Smooth muscle cell of the pulmonary artery (primary cell): ENCODE measurements around the gene NXPE3. TPM values are rescaled to one million over a fixed set of nuclear protein-coding genes. Genes with fewer than 3 reads are reported as not detected.

Experiments used
- total RNA-seq: library from RNA; depleted of rRNA; stranded (reverse); fragments of >200 nt; gene quantifications from 2 replicates; pipeline ENCODE4 v1.2.3, GENCODE V29; 2014

Gene NXPE3
- 27.1 and 40.8 TPM in 2 replicates for total RNA-seq

DNA sequence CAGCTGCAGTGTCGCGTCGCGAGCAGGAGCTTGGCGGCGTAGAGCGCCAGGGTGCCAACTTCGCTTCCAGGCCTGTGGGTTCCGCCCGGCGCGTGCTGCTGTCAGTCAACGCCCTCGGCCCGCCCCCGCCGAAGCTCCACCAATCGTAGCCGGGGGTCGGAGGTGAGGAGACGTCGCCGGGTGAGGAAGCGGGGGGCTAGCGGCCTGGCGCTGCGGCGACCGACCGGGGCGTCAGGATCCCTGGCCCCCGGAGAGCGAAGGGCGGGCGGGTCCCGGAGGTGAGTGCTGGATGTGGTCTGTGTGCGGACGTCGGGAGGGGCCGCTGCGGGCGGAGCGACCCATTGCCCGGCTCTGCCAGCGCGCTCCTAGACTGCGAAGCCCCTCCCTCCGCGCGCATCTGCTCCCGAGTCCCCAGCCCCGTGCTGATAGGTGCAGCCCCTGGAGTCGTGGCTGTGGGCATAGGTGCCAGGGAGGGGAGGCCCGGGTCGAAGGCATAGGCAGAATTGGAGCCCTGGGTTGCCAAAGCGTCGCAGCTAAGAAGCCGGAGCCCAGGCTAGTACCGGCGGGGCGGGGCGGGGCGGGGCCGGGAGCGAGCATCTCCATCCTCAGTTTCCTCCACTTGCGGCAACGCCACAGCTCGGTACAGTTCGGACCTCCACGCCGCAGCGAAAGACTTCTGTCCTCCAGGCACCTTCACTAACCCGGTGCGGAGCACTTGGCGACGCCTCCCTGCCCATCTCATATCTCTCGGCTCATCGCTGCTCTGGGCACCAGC lies at the start of gene NXPE3:
Gene NXPE3 (plus strand): TSS at position 165 of the 775 bp plus-strand sequence. CDS start 6,386 bp downstream, outside the sequence.

DNA sequence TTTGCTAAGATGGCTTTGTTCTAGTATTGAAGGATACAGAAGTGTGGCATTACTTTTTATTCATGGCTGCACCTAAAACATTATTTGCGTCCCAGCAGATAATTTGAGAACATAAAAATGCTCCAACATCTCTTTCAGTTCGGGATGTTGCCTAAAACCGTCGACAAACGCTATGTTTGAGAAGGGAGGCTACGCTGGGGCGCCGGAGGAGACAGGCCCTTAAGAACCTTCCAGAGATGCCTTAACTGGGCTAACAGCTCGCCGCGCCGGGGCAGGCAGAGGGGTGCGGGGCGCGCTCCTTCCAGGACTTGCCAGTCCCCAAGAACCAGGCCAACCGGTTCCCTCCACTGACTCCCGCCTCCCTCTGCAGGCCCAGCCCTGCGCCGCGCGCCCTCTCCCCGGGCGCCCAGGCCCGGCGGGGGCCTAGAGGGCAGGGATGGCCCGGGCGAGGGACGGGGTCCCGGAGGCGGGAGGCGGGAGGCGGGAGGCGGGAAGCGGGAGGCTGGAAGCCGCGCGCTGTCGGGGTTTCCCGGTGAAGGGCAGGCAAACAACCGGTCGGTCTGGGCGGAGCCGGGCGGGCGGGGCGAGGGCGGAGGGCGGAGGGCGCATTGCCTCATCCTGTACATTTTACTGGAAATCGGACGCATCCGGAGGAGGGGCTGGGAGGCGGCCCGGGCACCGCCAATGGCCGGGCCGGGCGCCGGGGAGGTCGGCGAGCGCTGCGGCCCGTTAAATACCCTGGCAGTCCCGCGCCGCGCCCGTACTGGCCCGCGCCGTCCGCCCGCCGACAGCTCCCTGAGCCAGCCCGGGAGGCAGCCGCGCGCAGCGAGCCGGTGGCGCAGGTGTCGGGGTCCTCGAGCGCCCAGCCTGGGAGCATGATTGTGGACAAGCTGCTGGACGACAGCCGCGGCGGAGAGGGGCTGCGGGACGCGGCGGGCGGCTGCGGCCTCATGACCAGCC lies 70.0 kb downstream of the NXPE3 start, which contains the start of gene NFKBIZ:
Gene NFKBIZ (plus strand): TSS at position 761 of the 960 bp plus-strand sequence. CDS start 115 bp downstream, at position 876.

Other genes starting within 250 kb of the NXPE3 start
- 15.4 and 18.5 TPM in 2 replicates for gene TRMT10C, start 217.3 kb upstream of the NXPE3 start, total RNA-seq
- gene PCNP, start 205.0 kb upstream of the NXPE3 start, total RNA-seq: 81.3 and 103 TPM in 2 replicates
- 21.5 and 22.7 TPM in 2 replicates for gene ZBTB11, start 102.1 kb upstream of the NXPE3 start, total RNA-seq
- gene RPL24, start 92.5 kb upstream of the NXPE3 start, total RNA-seq: 985 and 1,440 TPM in 2 replicates
- gene CEP97, start 54.6 kb upstream of the NXPE3 start, total RNA-seq: 10.8 and 12.3 TPM in 2 replicates
- gene NFKBIZ, start 70.3 kb downstream of the NXPE3 start, total RNA-seq: 40.1 and 85.2 TPM in 2 replicates